Gastrocnemius medialis (tissue), 4 donors: ENCODE data around the gene HTR4.

Experiments
- CTCF ChIP-seq, 5 experiments: fragments of 450-650 bp in 3 of 5; fragments of 200-600 bp in 2 of 5; sonication (generic) in 2 of 5; IDR thresholded peaks in 4 of 5; conservative IDR thresholded peaks in 1 of 5; 1 replicate in 4 of 5; 2 replicates in 1 of 5; pipeline ENCODE4 v1.5.1; 2016 to 2019; ENCODE audit warnings: antibody characterized with exemption in 5 of 5, mild to moderate bottlenecking in 3 of 5, moderate library complexity in 3 of 5
- POLR2A ChIP-seq, 2 donors: fragments of 450-650 bp; IDR thresholded peaks; one replicate each; pipeline ENCODE4 v1.6.1; 2017; ENCODE audit warnings: antibody characterized with exemption in 2 of 2, mild to moderate bottlenecking in 2 of 2, moderate library complexity in 2 of 2

- TF ChIP-seq CTCF (IDR thresholded peaks at IDR 0.05 in 4 of 5, conservative IDR thresholded peaks at IDR 0.05 in 1 of 5): no peak
- no peak for TF ChIP-seq POLR2A (IDR thresholded peaks at IDR 0.05)
These were observed 36.6 kb upstream of the HTR4 start for GRCh38 chr5:148690945-148691344.
